A673 (cell line): ENCODE results near the gene SYNE3.

ENCODE experiments used
- CTCF ChIP-seq: fragments of 300-800, 200-600 bp; sonication (generic); conservative IDR thresholded peaks from 2 replicates; pipeline ENCODE4 v1.5.1; 2017; ENCODE audit warnings: low read depth, mild to moderate bottlenecking, antibody characterized with exemption, low read length, moderate library complexity, mixed read lengths
- EZH2 ChIP-seq: fragments of 200-600 bp; sonication (generic); IDR thresholded peaks from 2 replicates; pipeline ENCODE4 v1.6.1; 2017; ENCODE audit warnings: borderline replicate concordance, low read depth, mild to moderate bottlenecking, mixed read lengths, antibody characterized with exemption, low read length; ENCODE audit not compliant: poor library complexity, severe bottlenecking

- no peak for TF ChIP-seq CTCF
- TF ChIP-seq EZH2: no peak
These were observed 34.9 kb downstream of the SYNE3 start for GRCh38 chr14:95481391-95482022.
